ENCODE measurements around the gene TRIM9. TPM values are rescaled to one million over a fixed set of nuclear protein-coding genes. Genes with fewer than 3 reads are reported as not detected.

Gene TRIM9
- total RNA-seq, 1 donor from 2014 or later = 8.9 TPM

DNA sequence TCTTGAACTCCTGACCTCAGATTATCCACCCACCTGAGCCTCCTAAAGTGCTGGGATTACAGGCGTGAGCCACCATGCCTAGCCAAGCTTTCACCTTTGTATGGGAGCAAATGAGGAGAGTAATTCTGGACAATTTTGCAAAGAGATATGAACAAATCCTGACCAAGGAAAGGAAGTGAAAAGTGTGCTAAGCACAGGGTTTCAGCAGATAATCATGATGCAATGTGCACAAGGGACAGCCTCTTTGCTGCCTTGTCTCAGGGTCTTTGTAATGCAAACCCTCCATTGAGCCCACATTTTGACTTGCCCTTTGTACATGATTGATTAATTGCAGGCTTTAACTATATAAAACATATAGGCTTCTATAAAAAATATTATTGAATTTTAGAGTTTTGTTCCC, 141.4 kb downstream of the TRIM9 start:
- no peak for DNase-seq (ENCODE audit: low spot score in 2 of 2, unreplicated experiment in 2 of 2)
- peaks cover 11% of the 10 kb centered on the region for H3K4me1 Mint-ChIP-seq
- no peaks in the 10 kb centered on the region for H3K27me3 Mint-ChIP-seq (ENCODE audit: low read depth)
- no peaks in the 10 kb centered on the region for H3K36me3 Mint-ChIP-seq
- no peaks in the 10 kb centered on the region for H3K9me3 Mint-ChIP-seq
- no peak overlapping the region for H3K4me3 Mint-ChIP-seq
- TF ChIP-seq, protein P1, sequence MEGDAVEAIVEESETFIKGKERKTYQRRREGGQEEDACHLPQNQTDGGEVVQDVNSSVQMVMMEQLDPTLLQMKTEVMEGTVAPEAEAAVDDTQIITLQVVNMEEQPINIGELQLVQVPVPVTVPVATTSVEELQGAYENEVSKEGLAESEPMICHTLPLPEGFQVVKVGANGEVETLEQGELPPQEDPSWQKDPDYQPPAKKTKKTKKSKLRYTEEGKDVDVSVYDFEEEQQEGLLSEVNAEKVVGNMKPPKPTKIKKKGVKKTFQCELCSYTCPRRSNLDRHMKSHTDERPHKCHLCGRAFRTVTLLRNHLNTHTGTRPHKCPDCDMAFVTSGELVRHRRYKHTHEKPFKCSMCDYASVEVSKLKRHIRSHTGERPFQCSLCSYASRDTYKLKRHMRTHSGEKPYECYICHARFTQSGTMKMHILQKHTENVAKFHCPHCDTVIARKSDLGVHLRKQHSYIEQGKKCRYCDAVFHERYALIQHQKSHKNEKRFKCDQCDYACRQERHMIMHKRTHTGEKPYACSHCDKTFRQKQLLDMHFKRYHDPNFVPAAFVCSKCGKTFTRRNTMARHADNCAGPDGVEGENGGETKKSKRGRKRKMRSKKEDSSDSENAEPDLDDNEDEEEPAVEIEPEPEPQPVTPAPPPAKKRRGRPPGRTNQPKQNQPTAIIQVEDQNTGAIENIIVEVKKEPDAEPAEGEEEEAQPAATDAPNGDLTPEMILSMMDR (IDR thresholded peaks at IDR 0.05; ENCODE audit: unreplicated experiment) = no peak
- no peak overlapping the region for H3K27ac Mint-ChIP-seq

DNA sequence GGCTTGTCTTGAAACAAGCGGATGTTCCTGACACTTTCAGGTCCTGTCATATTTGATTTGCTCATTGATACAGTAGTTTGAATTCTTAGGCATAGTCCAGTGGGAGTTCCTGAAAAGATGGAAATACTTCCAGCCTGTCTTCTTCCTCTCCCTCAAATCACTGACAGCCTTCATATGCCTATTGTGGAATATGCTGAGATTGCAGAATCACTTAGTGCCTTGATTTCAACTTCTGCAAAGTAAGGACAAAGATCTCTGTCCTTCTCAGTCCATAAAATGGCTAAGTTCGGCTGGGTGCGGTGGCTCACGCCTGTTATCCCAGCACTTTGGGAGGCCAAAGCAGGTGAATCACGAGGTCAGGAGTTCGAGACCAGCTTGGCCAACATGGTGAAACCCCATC, 143.9 kb downstream of the TRIM9 start:
- Mint-ChIP-seq H3K27ac (no peak overlapping the region), H3K27me3 (ENCODE audit: low read depth) (no peaks in the 10 kb centered on the region), H3K4me1 (peaks cover 16% of the 10 kb centered on the region), H3K4me3 (no peak overlapping the region), H3K36me3 (no peaks in the 10 kb centered on the region), H3K9me3 (no peaks in the 10 kb centered on the region)
- TF ChIP-seq, protein P1 (IDR thresholded peaks at IDR 0.05; ENCODE audit: unreplicated experiment) = no peak
- DNase-seq (ENCODE audit: low spot score in 2 of 2, unreplicated experiment in 2 of 2) = no peak

DNA sequence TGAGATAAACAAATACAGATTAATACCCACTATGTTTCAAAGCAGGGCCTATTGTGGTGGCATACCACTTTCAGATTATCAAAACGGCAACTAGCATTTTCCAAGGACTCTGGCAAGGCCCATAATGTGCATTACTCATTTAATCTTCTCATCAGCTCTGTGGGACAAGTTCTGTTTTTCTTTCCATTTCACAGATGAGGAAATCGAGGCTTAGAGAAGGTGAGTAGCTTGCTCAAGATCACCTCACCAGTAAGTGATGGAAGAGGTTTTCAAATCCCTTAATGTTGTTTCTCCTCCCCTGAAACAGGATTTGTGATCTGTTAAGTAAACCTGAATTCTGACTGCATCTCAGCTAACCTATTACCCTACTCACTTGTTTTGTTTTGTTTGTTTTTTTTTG, 146.7 kb downstream of the TRIM9 start:
- Mint-ChIP-seq H3K36me3 (no peaks in the 10 kb centered on the region), H3K27ac (no peak overlapping the region), H3K4me1 (peaks cover 15% of the 10 kb centered on the region), H3K4me3 (no peak overlapping the region), H3K27me3 (ENCODE audit: low read depth) (peaks cover 7% of the 10 kb centered on the region), H3K9me3 (no peaks in the 10 kb centered on the region)
- no peak for DNase-seq (ENCODE audit: low spot score in 2 of 2, unreplicated experiment in 2 of 2)
- TF ChIP-seq, protein P1 (IDR thresholded peaks at IDR 0.05; ENCODE audit: unreplicated experiment) = no peak

DNA sequence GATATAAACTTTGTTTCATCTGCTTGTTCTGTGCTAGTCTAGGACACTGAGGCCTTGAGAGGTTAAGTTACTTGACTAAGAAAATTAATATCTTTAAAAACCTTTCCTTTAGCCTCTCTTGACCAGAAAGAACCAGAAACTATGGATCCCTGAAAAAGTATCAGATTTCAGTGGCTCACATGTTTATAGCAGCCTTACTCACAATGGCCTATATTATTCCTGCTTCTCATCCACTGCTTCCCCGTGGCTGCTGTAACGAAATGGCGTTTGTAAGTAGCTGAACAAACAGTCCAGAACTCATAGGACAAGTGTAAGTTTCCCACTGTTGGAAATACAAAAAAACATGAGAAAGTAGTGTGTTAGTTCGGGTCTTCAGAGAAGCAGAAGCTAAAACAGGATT, 147.5 kb downstream of the TRIM9 start:
- H3K27ac Mint-ChIP-seq = peak overlapping the region; percentile 39
- DNase-seq (ENCODE audit: low spot score in 2 of 2, unreplicated experiment in 2 of 2) = no peak
- peaks cover 7% of the 10 kb centered on the region for H3K27me3 Mint-ChIP-seq (ENCODE audit: low read depth)
- no peak overlapping the region for H3K4me3 Mint-ChIP-seq
- TF ChIP-seq, protein P1 (IDR thresholded peaks at IDR 0.05; ENCODE audit: unreplicated experiment) = no peak
- no peaks in the 10 kb centered on the region for H3K9me3 Mint-ChIP-seq
- H3K4me1 Mint-ChIP-seq = peaks cover 17% of the 10 kb centered on the region
- H3K36me3 Mint-ChIP-seq = no peaks in the 10 kb centered on the region

DNA sequence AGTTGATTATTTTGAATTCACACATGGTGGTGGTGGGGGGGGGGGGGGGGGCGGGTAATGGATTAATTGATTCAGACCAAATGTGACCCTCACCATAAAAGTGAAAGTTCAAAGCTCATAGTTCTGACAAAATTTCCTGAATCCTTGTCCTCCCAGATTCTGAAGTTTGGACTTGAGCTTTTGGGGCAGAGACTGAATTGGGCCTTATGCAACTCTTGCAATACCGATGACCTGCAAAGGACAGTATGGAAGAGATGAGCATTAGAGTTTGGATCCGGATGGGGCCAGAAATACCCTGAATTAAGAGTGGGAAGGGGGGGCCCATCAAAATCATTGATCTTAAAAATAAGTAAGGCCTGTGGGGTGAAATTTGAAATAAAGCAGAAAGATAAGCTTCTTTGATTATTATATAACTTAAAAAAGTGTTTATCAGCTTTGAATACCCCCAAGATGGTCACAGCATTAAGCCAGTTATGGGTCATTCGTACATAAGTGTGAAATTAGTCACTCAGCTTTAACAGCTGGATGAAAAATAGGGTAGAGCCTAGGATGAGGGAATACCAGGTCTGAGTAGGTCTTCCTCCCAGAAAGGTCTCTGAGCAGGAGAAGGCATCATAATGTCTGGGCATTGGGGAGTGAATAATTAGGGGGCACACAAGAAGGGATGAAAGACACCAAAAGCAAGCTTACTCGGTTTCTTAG, 148.5 kb downstream of the TRIM9 start:
- H3K27me3 Mint-ChIP-seq (ENCODE audit: low read depth) = peaks cover 9% of the 10 kb centered on the region
- TF ChIP-seq, protein P1 (IDR thresholded peaks at IDR 0.05; ENCODE audit: unreplicated experiment) = no peak
- no peaks in the 10 kb centered on the region for H3K36me3 Mint-ChIP-seq
- peaks cover 17% of the 10 kb centered on the region for H3K4me1 Mint-ChIP-seq
- no peaks in the 10 kb centered on the region for H3K9me3 Mint-ChIP-seq
- no peak overlapping the region for H3K4me3 Mint-ChIP-seq
- no peak overlapping the region for H3K27ac Mint-ChIP-seq
- DNase-seq (ENCODE audit: low spot score in 2 of 2, unreplicated experiment in 2 of 2) = no peak

Measured in mesothelial cell of epicardium (in vitro differentiated cells).